Activated naive CD4-positive, alpha-beta T cell treated with anti-CD3 and anti-CD28 coated beads, Interleukin-2, amount 50 U/mL, for 24 hours (primary cell): Measurements from ENCODE around the gene NPHP4.

Experiments
- H3K27ac Mint-ChIP-seq: one replicate; pipeline ENCODE4 v1.8.0; 2021; ENCODE audit warnings: mild to moderate bottlenecking, mixed read lengths
- H3K27me3 Mint-ChIP-seq: one replicate; pipeline ENCODE4 v1.8.0; 2021; ENCODE audit warnings: mixed read lengths
- H3K36me3 Mint-ChIP-seq: one replicate; pipeline ENCODE4 v1.8.0; 2021; ENCODE audit warnings: mixed read lengths
- H3K4me1 Mint-ChIP-seq: one replicate; pipeline ENCODE4 v1.8.0; 2021; ENCODE audit warnings: mixed read lengths
- H3K4me3 Mint-ChIP-seq: one replicate; pipeline ENCODE4 v1.8.0; 2021; ENCODE audit warnings: mild to moderate bottlenecking, mixed read lengths
- H3K9me3 Mint-ChIP-seq: one replicate; pipeline ENCODE4 v1.8.0; 2021; ENCODE audit warnings: mixed read lengths

NPHP4 gene

DNA sequence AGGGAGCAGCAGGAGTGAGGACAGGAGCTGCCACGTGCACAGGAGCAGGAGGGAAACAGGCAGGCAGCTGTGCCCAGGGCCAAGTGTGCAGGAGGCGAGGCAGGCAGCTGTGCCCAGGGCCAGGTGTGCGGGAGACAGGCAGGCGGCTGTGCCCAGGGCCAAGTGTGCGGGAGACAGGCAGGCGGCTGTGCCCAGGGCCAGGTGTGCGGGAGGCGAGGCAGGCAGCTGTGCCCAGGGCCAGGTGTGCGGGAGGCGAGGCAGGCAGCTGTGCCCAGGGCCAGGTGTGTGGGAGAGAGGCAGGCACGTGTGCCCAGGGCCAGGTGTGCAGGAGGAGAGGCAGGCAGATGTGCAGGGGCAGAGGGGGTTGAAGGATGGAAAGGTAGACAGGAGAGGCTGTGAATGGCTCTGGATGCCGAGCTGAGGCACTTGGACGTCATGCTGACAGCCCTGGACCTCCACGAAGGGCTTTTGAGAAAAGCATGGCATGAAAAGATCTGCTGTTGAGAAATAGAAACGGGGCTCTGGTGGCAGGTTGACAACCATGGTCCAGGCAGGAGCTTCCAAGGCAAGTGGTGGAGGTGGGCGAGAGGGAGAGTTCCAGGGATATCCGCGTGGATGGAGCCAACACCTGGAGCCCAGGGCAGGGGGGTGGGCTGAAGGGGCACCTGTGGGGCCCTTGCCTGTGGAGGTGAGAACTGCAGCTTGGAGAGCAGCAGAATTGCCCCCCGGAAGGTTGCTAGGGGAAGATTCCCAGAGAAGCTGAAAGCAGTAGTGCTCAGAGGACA lies 19.1 kb upstream of the NPHP4 start:
- H3K27ac Mint-ChIP-seq: no peak overlapping the region
- H3K36me3 Mint-ChIP-seq: peaks cover 1% of the 10 kb centered on the region
- no peak overlapping the region for H3K4me3 Mint-ChIP-seq
- H3K9me3 Mint-ChIP-seq: no peaks in the 10 kb centered on the region
- H3K27me3 Mint-ChIP-seq: no peaks in the 10 kb centered on the region
- peaks cover 8% of the 10 kb centered on the region for H3K4me1 Mint-ChIP-seq

DNA sequence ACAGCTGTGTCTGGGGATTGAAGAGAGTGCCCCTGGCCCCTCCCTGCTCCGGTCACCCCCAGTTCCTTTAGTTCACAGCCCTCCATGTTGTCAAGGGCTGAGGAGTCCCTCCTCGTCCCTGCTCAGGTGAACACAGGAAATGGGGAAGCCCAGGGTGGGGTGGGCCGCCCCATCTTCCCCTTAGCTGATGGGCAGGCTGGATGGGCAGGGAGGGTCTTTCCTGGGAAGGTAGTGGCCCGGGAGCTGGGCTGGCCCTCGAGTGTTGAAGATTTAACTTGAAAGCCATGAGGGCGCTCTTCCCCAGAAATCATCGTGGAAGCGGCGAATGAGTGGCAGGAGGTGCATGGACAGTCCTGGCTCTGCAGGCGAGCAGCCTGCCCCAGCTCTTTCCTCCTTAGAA lies 18.3 kb upstream of the NPHP4 start:
- no peaks in the 10 kb centered on the region for H3K27me3 Mint-ChIP-seq
- H3K4me1 Mint-ChIP-seq: peaks cover 8% of the 10 kb centered on the region
- no peaks in the 10 kb centered on the region for H3K9me3 Mint-ChIP-seq
- peaks cover 1% of the 10 kb centered on the region for H3K36me3 Mint-ChIP-seq
- no peak overlapping the region for H3K27ac Mint-ChIP-seq
- H3K4me3 Mint-ChIP-seq: no peak overlapping the region

DNA sequence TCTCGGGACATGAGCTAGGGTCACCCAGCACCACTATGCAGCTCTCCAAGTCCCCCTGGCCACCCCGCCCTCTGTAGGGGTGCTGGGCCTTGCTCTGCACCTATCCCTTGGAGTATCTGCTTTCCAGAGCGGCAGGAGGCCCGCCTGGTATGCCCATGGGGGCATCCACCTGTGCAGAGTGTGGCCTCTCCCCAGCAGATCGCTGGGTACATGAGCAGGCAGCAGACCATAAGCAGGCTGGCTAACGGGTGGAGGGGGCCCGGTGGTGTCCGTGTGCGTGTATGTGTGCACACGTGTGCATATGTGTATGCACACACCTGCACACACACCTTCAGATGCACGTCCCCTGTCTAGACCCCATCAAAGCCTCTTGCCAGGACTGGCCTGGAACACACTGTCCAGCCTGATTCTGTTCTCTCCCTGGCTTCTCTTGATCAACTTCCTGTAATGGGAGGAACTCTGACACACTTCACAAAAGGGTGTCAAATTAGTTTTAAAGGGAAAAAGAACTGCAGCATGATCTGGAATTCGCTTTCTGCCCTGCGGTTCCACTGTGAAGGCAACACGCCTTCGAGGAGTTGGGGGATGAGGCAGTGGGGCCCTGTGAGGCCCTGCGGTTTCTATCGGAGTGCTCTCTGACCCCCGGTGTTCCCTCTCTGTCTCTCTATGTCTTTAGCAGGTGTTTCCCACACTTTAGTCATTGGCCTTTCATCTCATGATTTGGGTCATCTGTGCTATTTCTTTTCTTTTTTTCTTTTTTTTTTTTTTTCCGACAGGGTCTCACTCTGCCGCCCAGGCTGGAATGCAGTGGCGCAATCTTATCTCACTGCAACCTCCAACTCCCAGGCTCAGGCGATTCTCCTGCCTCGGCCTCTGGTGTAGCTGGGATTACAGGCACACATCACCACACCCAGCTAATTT lies 17.2 kb upstream of the NPHP4 start:
- Mint-ChIP-seq H3K27ac (no peak overlapping the region), H3K4me1 (peaks cover 11% of the 10 kb centered on the region), H3K27me3 (no peaks in the 10 kb centered on the region), H3K9me3 (no peaks in the 10 kb centered on the region), H3K36me3 (peaks cover 1% of the 10 kb centered on the region), H3K4me3 (no peak overlapping the region)

DNA sequence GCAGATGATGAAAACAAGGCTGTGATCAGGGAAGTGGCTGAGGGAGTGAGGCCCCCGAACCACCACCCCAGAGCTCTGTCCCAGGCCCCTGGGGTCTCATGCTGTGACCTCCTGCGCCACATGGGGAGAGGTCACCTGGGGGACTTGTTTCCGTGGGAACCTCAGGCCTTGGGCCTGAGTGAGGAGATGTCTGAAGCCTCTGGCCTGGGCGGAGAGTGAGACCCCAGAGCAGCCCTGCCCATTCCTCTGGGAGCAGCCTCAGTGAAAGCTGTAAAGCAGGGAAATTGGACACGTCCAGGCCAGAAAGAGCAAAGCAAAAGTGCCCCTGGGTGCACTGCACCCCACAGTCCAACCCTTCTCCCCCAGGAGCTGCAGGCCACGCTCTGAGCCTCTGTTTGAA lies 16.5 kb upstream of the NPHP4 start:
- Mint-ChIP-seq H3K4me3 (no peak overlapping the region), H3K36me3 (peaks cover 1% of the 10 kb centered on the region), H3K4me1 (peaks cover 17% of the 10 kb centered on the region), H3K27me3 (no peaks in the 10 kb centered on the region), H3K27ac (no peak overlapping the region), H3K9me3 (no peaks in the 10 kb centered on the region)

DNA sequence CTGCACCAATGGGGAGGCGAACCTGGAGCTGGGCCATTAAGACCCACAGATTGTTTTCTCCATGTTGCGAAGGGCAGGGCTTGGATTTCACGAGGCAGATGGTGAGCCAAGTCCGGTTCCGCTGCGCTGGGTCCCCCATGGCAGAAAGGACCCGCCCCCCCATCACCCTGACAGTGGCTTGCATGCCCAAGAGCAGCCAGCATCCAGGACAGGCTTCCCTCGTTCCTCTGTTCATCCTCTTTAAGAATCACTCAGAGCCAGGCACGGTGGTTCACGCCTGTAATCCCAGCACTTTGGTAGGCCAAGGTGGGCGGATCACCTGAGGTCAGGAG lies 15.8 kb upstream of the NPHP4 start:
- Mint-ChIP-seq H3K4me1 (peaks cover 22% of the 10 kb centered on the region), H3K27ac (no peak overlapping the region), H3K36me3 (peaks cover 1% of the 10 kb centered on the region), H3K9me3 (no peaks in the 10 kb centered on the region), H3K4me3 (no peak overlapping the region), H3K27me3 (no peaks in the 10 kb centered on the region)

DNA sequence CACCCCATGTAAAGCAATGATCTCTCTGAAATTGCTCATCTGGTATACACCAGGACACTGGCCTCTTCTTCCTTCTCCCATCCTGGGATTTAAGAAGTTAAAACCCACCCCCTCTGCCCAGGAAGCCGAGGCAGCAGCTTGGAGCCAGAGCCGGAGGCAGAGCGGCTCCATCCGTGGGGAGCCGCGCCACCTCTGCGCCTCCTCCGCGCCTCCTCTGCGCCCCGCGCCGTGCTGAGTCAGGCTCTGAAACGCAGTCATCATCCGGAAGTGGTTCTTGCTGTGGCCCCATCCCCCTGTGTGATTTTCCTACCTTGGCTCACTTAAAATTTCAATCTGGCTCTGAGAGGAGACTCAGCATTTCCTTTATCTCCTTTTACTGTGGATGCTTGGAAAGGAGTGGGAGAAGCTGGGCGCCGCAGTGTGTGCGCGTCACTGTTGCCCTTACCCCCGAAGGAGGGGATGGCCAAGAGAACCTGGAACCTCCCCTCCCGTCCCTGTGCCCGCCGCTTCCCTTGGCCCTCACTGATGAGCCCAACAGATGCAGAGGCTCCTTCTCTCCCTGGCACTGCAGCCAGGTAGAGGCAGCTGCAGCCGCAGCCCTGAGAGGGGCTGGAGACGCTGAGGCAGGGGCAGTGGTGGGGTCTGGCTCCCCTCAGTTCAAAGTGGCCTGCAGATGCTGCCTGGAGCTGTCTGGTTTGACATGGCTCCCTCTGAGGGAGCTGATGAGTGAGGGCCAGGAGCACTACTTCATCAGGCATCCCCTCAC lies 15.3 kb upstream of the NPHP4 start:
- Mint-ChIP-seq H3K9me3 (no peaks in the 10 kb centered on the region), H3K4me3 (no peak overlapping the region), H3K4me1 (peaks cover 22% of the 10 kb centered on the region), H3K27me3 (no peaks in the 10 kb centered on the region), H3K36me3 (peaks cover 1% of the 10 kb centered on the region), H3K27ac (no peak overlapping the region)

DNA sequence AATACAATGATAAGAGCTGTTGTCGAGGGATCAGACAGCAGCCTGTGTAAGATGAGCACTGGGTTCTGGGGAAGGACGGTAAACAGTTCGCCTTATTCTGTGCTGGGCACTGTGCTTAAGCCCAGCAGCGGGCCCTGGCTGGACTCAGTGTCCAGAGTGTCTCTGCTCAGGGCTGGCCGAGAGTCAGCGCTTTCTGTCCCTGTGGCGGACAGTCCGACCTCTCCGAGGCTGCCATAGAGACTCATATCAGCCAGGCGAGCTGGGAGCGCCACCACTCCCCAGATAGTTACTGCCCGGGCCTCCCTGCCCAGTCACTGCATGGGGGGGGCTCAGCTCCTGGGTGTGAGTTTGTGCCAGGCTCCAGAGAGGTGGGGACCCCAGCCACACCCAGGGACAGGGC lies 14.7 kb upstream of the NPHP4 start:
- no peaks in the 10 kb centered on the region for H3K9me3 Mint-ChIP-seq
- no peak overlapping the region for H3K4me3 Mint-ChIP-seq
- H3K36me3 Mint-ChIP-seq: peaks cover 1% of the 10 kb centered on the region
- no peak overlapping the region for H3K27ac Mint-ChIP-seq
- no peaks in the 10 kb centered on the region for H3K27me3 Mint-ChIP-seq
- H3K4me1 Mint-ChIP-seq: peaks cover 22% of the 10 kb centered on the region

DNA sequence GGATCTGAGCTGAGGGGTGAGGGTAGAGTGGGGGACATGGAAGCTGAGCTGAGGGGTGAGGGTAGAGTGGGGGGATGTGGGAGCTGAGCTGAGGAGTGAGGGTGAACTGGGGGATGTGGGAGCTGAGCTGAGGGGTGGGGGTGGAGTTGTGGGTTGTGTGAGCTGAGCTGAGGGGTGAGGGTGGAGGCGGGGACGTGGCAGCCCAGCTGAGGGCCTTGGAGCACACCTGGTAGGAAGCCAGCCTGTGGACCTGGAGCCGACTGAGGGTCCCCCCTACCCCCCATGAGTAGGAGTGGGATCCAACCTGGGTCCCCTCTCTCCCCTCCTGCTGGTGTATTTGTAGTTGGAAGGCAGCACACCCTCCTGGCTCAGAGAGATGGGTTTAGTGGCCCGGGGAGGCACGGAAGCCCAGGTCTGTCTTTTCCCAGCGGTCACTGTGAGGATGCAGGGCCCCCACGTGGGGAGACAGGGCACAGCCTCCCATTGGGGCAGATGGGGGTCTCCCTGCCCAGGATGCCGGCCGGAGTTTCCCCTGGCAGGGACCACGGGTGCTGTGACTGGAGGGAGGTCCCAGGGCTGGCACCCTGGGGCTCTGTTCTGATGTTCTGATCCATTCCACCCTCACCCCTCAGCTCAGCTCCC lies 13.2 kb upstream of the NPHP4 start:
- Mint-ChIP-seq H3K36me3 (peaks cover 1% of the 10 kb centered on the region), H3K27ac (no peak overlapping the region), H3K9me3 (no peaks in the 10 kb centered on the region), H3K27me3 (no peaks in the 10 kb centered on the region), H3K4me3 (no peak overlapping the region), H3K4me1 (peaks cover 22% of the 10 kb centered on the region)

DNA sequence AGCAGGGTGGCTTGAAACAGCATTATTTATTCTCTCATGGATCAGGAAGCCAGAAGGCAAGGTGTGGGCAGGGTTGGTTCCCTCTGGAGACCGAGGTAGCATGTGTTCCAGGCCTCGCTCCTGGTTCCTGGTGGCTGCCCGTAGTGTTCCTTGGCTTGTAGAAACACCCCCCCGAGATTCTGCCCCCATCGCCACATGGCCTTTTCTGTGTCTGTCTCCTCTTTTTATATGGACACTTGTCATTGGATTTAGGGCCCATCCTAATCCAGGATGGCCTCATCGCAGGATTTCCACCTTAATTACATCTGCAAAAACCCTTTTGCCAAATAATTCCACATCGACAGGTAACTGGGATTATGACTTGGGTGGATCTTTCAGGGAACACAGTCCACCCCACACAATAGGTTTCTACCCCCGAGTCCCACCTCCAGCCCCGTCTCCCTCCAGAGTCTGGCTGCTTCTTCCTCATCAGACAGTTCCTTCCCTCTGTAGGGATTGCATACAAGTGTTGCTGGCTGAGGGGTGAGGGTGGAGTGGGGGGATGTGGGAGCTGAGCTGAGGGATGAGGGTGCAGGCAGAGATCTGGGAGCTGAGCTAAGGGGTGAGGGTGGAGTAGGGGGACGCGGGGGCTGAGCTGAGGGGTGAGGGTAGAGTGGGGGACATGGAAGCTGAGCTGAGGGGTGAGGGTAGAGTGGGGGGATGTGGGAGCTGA lies 12.3 kb upstream of the NPHP4 start:
- Mint-ChIP-seq H3K27ac (no peak overlapping the region), H3K27me3 (no peaks in the 10 kb centered on the region), H3K9me3 (no peaks in the 10 kb centered on the region), H3K36me3 (peaks cover 1% of the 10 kb centered on the region), H3K4me3 (no peak overlapping the region), H3K4me1 (peaks cover 27% of the 10 kb centered on the region)

DNA sequence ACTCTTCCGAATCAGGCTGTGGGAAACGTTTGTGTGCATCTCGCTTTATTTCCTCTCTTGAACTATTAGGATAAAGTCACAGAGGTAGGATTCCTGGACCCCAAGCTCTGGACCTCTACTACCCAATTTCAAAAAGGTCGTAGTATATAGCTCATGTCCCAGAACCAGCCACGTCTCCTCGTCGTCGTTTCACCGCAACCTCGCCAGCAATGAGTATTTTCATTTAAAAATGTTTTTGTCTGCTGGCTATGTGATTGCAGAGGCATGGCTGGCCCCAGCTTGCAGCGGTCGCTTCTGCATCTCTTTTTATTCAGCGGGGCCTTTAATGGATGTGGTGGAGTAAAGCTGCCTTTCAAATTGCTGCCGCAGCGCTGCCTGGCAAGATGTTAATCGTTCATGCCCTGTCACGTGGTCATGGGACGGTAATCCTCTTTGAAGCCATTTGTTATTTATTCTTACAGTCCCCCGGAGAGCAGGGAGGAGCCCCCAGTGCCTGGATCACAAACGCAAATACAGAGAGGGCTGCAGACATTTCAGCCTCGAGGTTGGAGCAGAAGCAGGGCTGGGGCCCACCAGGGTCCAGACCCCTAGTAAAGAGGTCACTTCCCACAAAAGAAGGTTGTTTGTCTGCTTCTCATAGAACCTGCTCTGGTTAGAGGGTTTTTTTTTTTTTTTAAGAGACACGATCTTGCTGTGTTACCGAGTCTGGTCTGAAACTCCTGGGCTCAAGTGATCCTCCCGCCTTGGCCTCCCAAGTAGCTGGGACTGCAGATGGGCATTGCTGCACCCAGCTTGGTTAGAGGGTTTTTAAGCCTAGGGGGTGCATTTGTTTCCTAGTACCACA lies 11.6 kb upstream of the NPHP4 start:
- no peaks in the 10 kb centered on the region for H3K9me3 Mint-ChIP-seq
- H3K4me3 Mint-ChIP-seq: no peak overlapping the region

DNA sequence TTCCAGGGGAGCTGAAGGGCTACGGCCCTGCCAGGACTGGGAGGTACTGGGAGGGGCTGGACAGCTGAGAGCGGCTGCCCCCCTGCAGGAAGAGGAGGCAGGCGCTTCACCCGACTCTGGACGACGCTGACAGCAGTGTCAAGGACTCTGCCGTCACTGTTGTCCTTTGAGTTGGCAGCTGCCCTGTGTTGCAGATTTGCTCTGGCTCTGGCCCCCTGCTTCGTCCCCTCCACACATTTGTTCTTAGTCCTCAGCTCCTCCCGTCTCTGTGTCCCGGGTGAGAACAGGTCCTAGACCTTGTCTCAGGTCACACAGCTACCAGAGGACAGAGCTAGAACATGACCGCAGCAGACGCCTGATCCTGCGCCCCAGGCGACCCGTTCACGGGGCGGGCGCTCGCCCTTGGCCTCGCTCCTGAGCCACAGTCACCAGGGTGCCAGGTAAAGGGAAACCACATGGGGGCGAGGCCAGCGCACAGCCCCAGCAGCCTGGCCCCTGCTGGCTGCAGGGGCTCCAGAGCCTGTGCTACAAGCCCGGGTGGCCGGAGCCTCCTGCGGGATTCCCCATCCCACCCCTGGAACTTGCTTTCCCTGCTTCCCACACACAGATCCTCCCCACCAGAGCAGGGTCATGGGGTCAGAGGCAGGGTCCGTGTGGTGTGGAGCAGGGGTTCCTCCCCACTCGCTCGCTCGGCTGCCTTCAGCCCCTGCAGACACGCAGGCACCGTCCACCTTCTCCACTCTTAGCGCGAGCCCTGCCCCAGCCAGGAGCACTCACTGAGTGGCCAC lies 10.7 kb upstream of the NPHP4 start:
- Mint-ChIP-seq H3K4me3 (no peak overlapping the region), H3K9me3 (no peaks in the 10 kb centered on the region), H3K36me3 (peaks cover 1% of the 10 kb centered on the region), H3K27me3 (no peaks in the 10 kb centered on the region), H3K27ac (no peak overlapping the region), H3K4me1 (peaks cover 34% of the 10 kb centered on the region)

More for the DNA sequence above, 11.6 kb upstream of the NPHP4 start:
- Mint-ChIP-seq H3K36me3 (peaks cover 1% of the 10 kb centered on the region), H3K27me3 (no peaks in the 10 kb centered on the region), H3K27ac (no peak overlapping the region), H3K4me1 (peaks cover 29% of the 10 kb centered on the region)

DNA sequence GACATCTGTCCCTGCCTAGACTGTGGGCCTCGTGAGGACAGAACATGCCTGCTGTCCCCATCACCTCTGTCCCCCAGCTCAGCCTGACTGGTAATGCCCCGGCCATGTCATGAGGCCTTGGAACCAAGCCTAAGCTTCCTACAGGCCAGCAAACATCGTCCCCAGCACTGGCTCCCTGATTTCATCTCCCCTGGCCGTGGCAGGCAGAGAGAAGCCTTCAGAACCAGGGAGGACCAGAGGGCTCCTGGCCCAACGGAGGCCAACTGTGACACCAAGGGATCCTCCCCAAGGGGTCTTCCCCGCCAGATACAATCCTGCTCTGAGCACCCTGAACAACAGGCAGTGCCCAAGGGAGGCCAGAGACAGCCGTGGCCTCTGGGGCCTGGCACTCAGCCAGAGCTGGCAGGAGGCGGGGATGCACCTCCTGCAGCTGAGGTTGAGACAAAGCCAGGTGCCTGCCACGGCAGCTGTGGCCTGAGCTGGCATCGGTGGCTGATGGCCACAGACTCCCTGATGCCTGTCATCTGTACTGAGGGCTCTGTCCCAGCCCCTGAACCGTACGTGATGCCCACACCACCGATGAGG lies 9.9 kb upstream of the NPHP4 start:
- Mint-ChIP-seq H3K4me1 (peaks cover 40% of the 10 kb centered on the region), H3K36me3 (no peaks in the 10 kb centered on the region), H3K4me3 (no peak overlapping the region), H3K9me3 (no peaks in the 10 kb centered on the region), H3K27ac (no peak overlapping the region), H3K27me3 (no peaks in the 10 kb centered on the region)
